Ishikawa (cell line): ENCODE measurements around the gene NRAS.

Source experiments
- EP300 ChIP-seq: IDR thresholded peaks from 2 replicates; pipeline ENCODE4 v1.6.1; 2012; ENCODE audit warnings: borderline replicate concordance
- MAX ChIP-seq: IDR thresholded peaks from 2 replicates; pipeline ENCODE4 v1.6.1; 2012
- TAF1 ChIP-seq: IDR thresholded peaks from 2 replicates; pipeline ENCODE4 v1.6.1; 2012; ENCODE audit warnings: low read depth, mild to moderate bottlenecking

GRCh38 chr1:114718661-114719423 lies 2.3 kb upstream of the NRAS start:
- TF ChIP-seq EP300 (no peak), TAF1 (no peak), MAX (no peak)
